HG03025 (cell line): Measurements from ENCODE around the gene FGF8.
"Not testable (repeated sequence)": the region's sequence is repeated elsewhere in the genome, so short reads cannot be mapped to it uniquely, and the experiment has no call there.

Experiments used
- ATAC-seq: cut with Tn5 transposase; IDR thresholded peaks from one replicate; pipeline ENCODE4 v1.9.1; 2021; ENCODE audit warnings: mild to moderate bottlenecking, moderate library complexity; ENCODE audit not compliant: unreplicated experiment, low FRiP score

Gene FGF8

GRCh38 chr10:101775273-101776160 is at the start of gene FGF8:
Gene FGF8, minus strand, starts transcription at chr10:101776114. Its CDS starts 214 bp downstream, at chr10:101775900.
- ATAC-seq: no peak

GRCh38 chr10:101824736-101825135 is 48.8 kb upstream of the FGF8 start:
- ATAC-seq: no peak

- ATAC-seq: peak; percentile 7
Measured at GRCh38 chr10:101818872-101819633, 43.1 kb upstream of the FGF8 start.

GRCh38 chr10:101818119-101818871 is 42.4 kb upstream of the FGF8 start, which contains the start of gene OGA:
Gene OGA, minus strand, starts transcription at chr10:101818444. Its CDS starts 422 bp downstream, at chr10:101818022.
- peak; percentile 77 for ATAC-seq

- no peak for ATAC-seq
Measured at GRCh38 chr10:101817337-101818118, 41.6 kb upstream of the FGF8 start.

GRCh38 chr10:101816913-101817336 is 41.0 kb upstream of the FGF8 start:
- no peak for ATAC-seq

- ATAC-seq: no peak
Measured at GRCh38 chr10:101816376-101816775, 40.5 kb upstream of the FGF8 start.

- ATAC-seq: no peak
Measured at GRCh38 chr10:101814466-101815071, 38.7 kb upstream of the FGF8 start.

- ATAC-seq: no peak
Measured at GRCh38 chr10:101812606-101813005, 36.7 kb upstream of the FGF8 start.

GRCh38 chr10:101807158-101807557 is 31.2 kb upstream of the FGF8 start:
- ATAC-seq: no peak

GRCh38 chr10:101803511-101803910 is 27.6 kb upstream of the FGF8 start:
- no peak for ATAC-seq

GRCh38 chr10:101797403-101798059 is 21.6 kb upstream of the FGF8 start:
- no peak for ATAC-seq

GRCh38 chr10:101793526-101793925 is 17.6 kb upstream of the FGF8 start:
- ATAC-seq: no peak

GRCh38 chr10:101789686-101790085 is 13.8 kb upstream of the FGF8 start:
- ATAC-seq: no peak

GRCh38 chr10:101789231-101789630 is 13.3 kb upstream of the FGF8 start:
- not testable (repeated sequence) for ATAC-seq

- ATAC-seq: no peak
Measured at GRCh38 chr10:101785801-101786200, 9.9 kb upstream of the FGF8 start.

- ATAC-seq: no peak
Measured at GRCh38 chr10:101784558-101784957, 8.6 kb upstream of the FGF8 start.

- ATAC-seq: no peak
Measured at GRCh38 chr10:101783736-101784118, 7.8 kb upstream of the FGF8 start.
